GM19324 (cell line): ENCODE results near the gene ZNF318.
"Not testable (repeated sequence)": the region's sequence is repeated elsewhere in the genome, so short reads cannot be mapped to it uniquely, and the experiment has no call there.

Experiments used
- ATAC-seq: cut with Tn5 transposase; IDR thresholded peaks from one replicate; pipeline ENCODE4 v1.9.1; 2021; ENCODE audit warnings: mild to moderate bottlenecking, moderate library complexity; ENCODE audit not compliant: unreplicated experiment, low FRiP score

ZNF318 gene

GRCh38 chr6:43386492-43386891, 17.0 kb upstream of the ZNF318 start:
- ATAC-seq = no peak

DNA sequence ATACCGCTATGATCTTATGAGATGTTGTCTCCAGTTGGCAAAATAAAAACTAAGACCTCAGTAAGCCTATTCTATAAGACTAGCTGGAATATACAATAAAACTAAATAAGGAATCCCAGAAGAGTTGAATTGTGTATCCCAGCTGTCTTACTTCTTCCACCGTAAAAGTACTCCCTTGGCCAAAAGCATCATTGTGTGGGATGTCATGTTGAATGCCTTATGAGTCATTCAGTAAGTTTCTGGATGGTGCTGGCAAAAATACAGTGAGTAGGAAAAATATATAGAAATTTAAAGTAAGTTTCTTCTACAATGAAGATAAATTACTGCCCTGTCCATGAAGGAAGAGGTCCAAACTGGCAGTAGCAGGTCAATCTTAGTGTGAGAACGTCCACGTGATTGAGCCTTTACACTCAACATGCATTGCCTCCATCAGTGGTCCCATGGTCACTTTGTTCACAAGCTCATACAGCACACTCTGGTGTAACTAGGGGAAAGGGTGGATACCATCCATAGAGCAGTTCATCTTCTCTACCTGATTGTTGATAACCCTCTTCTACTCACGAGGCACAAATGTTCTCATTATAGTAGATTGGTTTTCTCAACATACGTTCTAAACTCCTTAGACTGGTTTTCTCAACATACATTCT, 13.7 kb upstream of the ZNF318 start:
- no peak for ATAC-seq

GRCh38 chr6:43380858-43381257, 11.4 kb upstream of the ZNF318 start:
- ATAC-seq = not testable (repeated sequence)

- no peak for ATAC-seq
Observed at GRCh38 chr6:43378631-43379030, 9.2 kb upstream of the ZNF318 start.

GRCh38 chr6:43377710-43378229, 8.3 kb upstream of the ZNF318 start:
- ATAC-seq = no peak

DNA sequence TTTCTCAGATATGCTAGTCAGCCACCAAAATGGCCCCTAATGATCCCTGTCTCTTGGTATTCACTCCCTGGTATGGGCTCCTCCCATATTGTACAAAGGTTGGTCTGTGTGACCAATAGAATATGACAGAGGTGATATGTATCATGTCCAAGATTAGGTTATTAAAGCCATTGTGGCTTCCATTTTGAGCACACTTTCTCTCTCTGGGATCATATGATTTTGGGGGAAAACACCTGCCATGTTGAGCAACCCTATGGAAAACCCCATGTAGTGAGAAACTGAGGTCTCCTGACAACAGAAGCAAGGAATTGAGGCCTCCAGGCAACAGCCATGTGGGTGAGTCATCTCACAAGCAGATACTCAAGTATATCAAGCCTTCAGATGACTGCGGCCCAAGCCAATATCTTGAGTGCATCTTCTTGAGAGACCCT, 7.1 kb upstream of the ZNF318 start:
- no peak for ATAC-seq

- ATAC-seq = no peak
Observed at GRCh38 chr6:43375693-43376092, 6.2 kb upstream of the ZNF318 start.

DNA sequence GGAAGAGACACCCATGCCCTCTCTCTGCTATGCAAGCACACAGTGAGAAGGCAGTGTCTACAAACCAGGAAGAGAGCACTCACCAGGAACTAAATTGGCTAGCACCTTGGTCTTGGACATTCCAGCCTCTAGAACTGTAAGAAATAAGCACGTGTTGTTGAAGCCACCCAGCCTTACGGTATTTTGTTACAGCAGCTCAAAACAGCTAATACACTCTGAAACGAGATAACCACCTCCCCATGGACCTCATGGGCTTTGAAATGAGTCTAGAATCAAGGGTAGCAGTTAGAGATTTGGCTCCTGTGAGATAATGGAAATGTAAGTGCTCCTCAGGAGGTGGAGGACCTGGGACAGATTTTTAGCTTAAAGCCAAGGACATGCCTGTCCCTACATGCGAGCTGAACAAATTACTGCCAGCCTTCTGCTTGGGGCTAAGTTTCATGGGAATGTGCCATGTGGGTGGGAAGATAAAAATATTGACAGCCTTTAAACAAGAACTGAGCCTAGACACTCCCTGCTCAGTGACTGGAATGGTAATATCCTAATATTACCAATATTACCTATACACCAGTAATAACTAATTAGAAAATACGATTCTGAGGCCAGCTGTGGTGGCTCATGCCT, 3.9 kb upstream of the ZNF318 start:
- no peak for ATAC-seq

GRCh38 chr6:43370003-43370580, 645 bp upstream of the ZNF318 start:
- ATAC-seq = not testable (repeated sequence)

GRCh38 chr6:43368259-43369160, 937 bp downstream of the ZNF318 start:
- no peak for ATAC-seq

- ATAC-seq = no peak
Observed at GRCh38 chr6:43367245-43367984, 2.0 kb downstream of the ZNF318 start.

- ATAC-seq = no peak
Observed at GRCh38 chr6:43361269-43361668, 8.2 kb downstream of the ZNF318 start.

- ATAC-seq = no peak
Observed at GRCh38 chr6:43359831-43360230, 9.6 kb downstream of the ZNF318 start.

DNA sequence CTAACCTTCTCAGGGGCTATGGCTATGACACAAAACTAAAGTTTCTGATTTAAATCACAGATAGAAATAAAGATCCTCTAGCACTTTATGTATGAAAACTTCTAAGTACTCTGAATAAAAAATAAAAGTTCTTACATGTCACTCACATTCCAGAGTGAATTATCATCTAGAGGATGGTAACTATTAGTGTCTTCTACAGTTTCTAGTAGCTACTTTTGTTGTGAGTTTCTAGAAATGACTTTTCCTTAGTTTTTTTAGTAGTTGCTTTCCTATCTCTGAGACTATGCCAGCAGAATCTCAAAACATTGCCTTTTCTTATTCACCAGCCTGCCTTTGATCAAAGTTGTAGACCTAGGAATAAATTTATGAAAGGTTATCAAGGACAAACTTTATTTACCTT, 10.1 kb downstream of the ZNF318 start:
- no peak for ATAC-seq

GRCh38 chr6:43355862-43356590, 13.4 kb downstream of the ZNF318 start:
- no peak for ATAC-seq

DNA sequence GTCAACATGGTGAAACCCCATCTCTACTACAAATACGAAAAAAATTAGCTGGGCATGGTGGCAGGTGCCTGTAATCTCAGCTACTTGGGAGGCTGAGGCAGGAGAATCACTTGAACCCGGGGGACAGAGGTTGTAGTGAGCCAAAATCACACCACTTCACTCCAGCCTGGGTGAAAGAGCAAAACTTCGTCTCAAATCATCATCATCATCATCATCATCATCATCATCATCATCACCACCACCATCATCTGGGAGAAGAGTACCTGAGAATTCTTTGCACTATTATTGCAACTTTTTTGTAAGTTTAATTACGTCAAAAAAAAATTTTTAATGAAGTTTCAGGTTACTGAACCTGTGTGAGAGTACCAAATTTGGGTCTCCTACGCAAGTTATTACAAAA, 17.5 kb downstream of the ZNF318 start:
- not testable (repeated sequence) for ATAC-seq

DNA sequence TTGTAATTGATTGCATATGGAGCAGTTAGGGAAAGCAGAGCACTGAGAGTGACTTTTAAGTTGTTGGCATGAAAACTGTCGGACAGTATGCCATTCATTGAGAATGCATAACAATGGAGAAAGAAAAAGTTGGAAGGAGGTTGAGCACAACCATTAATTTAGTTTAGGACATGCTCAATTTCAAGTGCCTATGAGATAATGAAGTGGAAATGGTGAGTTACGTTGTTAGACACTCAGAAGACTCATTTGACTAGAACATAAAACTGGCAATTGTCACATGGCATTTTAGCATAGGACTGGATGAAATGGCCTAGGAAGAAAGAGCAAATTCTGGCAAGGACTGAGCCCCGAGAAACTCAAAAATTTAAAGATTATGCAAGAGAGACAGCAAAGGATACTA, 22.0 kb downstream of the ZNF318 start:
- ATAC-seq = no peak

DNA sequence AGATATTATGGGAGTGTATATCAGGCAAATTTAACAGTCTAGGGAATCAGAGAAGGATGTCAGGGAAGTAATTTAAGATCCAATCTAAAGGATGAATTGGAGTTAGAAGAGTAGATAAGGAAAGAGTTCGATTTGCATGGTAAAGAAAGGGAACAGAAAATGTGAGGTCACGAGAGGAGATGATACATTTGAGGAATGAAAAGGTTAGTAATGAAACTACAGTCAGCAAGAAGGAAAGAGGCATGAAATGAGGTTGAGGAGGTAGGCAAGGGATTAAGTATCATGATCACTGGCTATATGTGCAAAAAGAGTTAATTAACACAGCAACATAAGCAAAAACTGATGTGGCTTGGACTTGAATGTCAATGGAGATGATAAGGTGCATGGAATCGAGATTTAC, 22.4 kb downstream of the ZNF318 start:
- ATAC-seq = no peak

- not testable (repeated sequence) for ATAC-seq
Observed at GRCh38 chr6:43346243-43346642, 23.2 kb downstream of the ZNF318 start.
